ENCODE measurements around the gene CENPX. TPM values are rescaled to one million over a fixed set of nuclear protein-coding genes. Genes with fewer than 3 reads are reported as not detected.

The CENPX gene
- total and polyA plus RNA-seq, 2 of the 13 experiments (the other 11 are each of a cell fraction or from before 2014, with no cell fraction given), result 92.7 to 170 TPM

GRCh38 chr17:81977211-81977808 lies 45.4 kb downstream of the CENPX start, which contains the start of gene ASPSCR1 (continued):
- TF ChIP-seq MAFF (IDR thresholded peaks at IDR 0.05; ENCODE audit: low read depth, low read length), result no peak
- TF ChIP-seq ZNF607 (CRISPR knock-in tag; IDR thresholded peaks at IDR 0.05; ENCODE audit: borderline replicate concordance), result peak; percentile 72
- TF ChIP-seq ZZZ3 (CRISPR knock-in tag; IDR thresholded peaks at IDR 0.05; ENCODE audit: borderline replicate concordance), result 0 out of 2 replicates have a peak, but pooled peaks have one; percentile 9
- TF ChIP-seq ZFX (CRISPR knock-in tag; IDR thresholded peaks at IDR 0.05; ENCODE audit: low read depth), result peak; percentile 62
- peak; percentile 99 for TF ChIP-seq HOXA3 (CRISPR knock-in tag; IDR thresholded peaks at IDR 0.05)
- peak; percentile 78 for TF ChIP-seq PHF8 (CRISPR knock-in tag; IDR thresholded peaks at IDR 0.05)
- TF ChIP-seq SOX6 (IDR thresholded peaks at IDR 0.05), result no peak
- peak; percentile 63 for TF ChIP-seq SOX6 (CRISPR knock-in tag; IDR thresholded peaks at IDR 0.05)
- TF ChIP-seq ZNF33A (CRISPR knock-in tag; IDR thresholded peaks at IDR 0.05; ENCODE audit: borderline replicate concordance), result no peak
- 0 out of 2 replicates have a peak, but pooled peaks have one; percentile 20 for TF ChIP-seq ZNF510 (CRISPR knock-in tag; IDR thresholded peaks at IDR 0.05; ENCODE audit: low read depth)
- peak; percentile 71 for TF ChIP-seq ZNF354B (CRISPR knock-in tag; IDR thresholded peaks at IDR 0.05)
- no peak for TF ChIP-seq ZSCAN29 (CRISPR knock-in tag; conservative IDR thresholded peaks at IDR 0.05)
- TF ChIP-seq PAF1 (CRISPR knock-in tag; IDR thresholded peaks at IDR 0.05), result no peak; the same call in 1 of the 2 replicates
- TF ChIP-seq ZXDC (CRISPR knock-in tag; IDR thresholded peaks at IDR 0.05), result no peak
- peak; percentile 50 for TF ChIP-seq AGO2 (optimal IDR thresholded peaks at IDR 0.05; ENCODE audit: low read depth, low read length)
- TF ChIP-seq ZNF33B (CRISPR knock-in tag; IDR thresholded peaks at IDR 0.05), result no peak
- TF ChIP-seq RBAK (CRISPR knock-in tag; IDR thresholded peaks at IDR 0.05), result no peak
- peak; percentile 80 for TF ChIP-seq RFXAP (CRISPR knock-in tag; IDR thresholded peaks at IDR 0.05; ENCODE audit: borderline replicate concordance)
- TF ChIP-seq ETV6 (CRISPR knock-in tag; conservative IDR thresholded peaks at IDR 0.05), result peak; percentile 97
- TF ChIP-seq ZNF747 (CRISPR knock-in tag; IDR thresholded peaks at IDR 0.05; ENCODE audit: borderline replicate concordance), result peak; percentile 57; the same call in 1 of the 2 replicates
- peak; percentile 88 for TF ChIP-seq THAP11 (CRISPR knock-in tag; IDR thresholded peaks at IDR 0.05)
- TF ChIP-seq SKI (IDR thresholded peaks at IDR 0.05; ENCODE audit: partially characterized antibody), result peak; percentile 91
- TF ChIP-seq MAF1 (CRISPR knock-in tag; IDR thresholded peaks at IDR 0.05; ENCODE audit: borderline replicate concordance), result 0 out of 2 replicates have a peak, but pooled peaks have one; percentile 62
- TF ChIP-seq, protein P1, sequence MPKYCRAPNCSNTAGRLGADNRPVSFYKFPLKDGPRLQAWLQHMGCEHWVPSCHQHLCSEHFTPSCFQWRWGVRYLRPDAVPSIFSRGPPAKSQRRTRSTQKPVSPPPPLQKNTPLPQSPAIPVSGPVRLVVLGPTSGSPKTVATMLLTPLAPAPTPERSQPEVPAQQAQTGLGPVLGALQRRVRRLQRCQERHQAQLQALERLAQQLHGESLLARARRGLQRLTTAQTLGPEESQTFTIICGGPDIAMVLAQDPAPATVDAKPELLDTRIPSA (CRISPR knock-in tag; IDR thresholded peaks at IDR 0.05; ENCODE audit: borderline replicate concordance), result no peak
- TF ChIP-seq HDAC1 (CRISPR knock-in tag; IDR thresholded peaks at IDR 0.05), result peak; percentile 87
- TF ChIP-seq SP2 (CRISPR knock-in tag; IDR thresholded peaks at IDR 0.05), result peak; percentile 65
- peak; percentile 66; the same call in 1 of the 2 replicates for TF ChIP-seq SOX5 (CRISPR knock-in tag; IDR thresholded peaks at IDR 0.05; ENCODE audit: borderline replicate concordance)
- no peak; the same call in 1 of the 2 replicates for TF ChIP-seq TERF1 (CRISPR knock-in tag; IDR thresholded peaks at IDR 0.05)

All from HepG2 (cell line).